HG03108 (cell line): ENCODE results near the gene GRM2.
"Not testable (repeated sequence)": the region's sequence is repeated elsewhere in the genome, so short reads cannot be mapped to it uniquely, and the experiment has no call there.

Experiments
- ATAC-seq: cut with Tn5 transposase; IDR thresholded peaks from one replicate; pipeline ENCODE4 v1.9.1; 2021; ENCODE audit warnings: moderate library complexity; ENCODE audit not compliant: unreplicated experiment

Gene GRM2

GRCh38 chr3:51720292-51721061 is 13.6 kb downstream of the GRM2 start:
- ATAC-seq, result no peak

- ATAC-seq, result no peak
Observed at GRCh38 chr3:51721062-51721745, 14.3 kb downstream of the GRM2 start.

DNA sequence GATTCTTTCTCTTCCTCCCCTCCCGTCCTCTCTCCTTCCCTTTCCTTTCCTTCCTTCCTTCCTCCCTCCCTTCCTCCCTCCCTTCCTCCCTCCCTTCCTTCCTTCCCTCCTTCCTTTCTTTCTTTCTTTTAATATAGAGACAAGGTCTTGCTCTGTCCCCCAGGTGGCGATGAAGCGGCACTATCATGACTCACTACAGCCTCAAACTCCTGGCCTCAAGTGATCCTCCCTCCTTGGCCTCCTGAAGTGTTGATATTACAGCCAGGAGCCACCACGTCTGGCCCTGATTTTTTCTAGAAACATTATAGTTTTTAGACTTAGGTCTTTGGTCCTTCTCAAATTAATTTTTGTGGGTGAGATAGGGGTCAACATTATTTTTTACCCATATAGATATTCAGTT is 15.5 kb downstream of the GRM2 start:
- no peak for ATAC-seq

- ATAC-seq, result no peak
Observed at GRCh38 chr3:51727500-51727899, 20.6 kb downstream of the GRM2 start.

- ATAC-seq, result no peak
Observed at GRCh38 chr3:51729042-51729633, 22.3 kb downstream of the GRM2 start.

GRCh38 chr3:51733859-51734571 is 27.1 kb downstream of the GRM2 start:
- ATAC-seq, result no peak

- ATAC-seq, result no peak
Observed at GRCh38 chr3:51734572-51734907, 27.7 kb downstream of the GRM2 start.

DNA sequence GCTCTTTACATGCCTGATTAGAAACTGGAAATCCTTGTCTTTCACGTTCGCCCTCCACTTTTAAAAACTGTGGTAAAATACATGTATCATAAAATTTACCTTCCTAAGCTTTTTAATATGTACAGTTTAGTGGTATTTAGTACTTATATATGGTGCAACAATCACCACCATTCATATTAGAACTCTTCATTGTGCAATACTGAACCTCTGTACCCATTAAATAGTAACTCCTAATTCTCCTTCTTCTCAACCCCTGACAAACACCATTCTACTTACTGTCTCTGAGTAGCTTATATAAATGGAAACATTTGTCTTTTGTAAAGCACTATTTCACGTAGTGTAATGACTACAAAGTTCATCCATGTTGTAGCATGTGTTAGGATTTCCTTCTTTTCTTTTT is 28.2 kb downstream of the GRM2 start:
- ATAC-seq, result no peak

GRCh38 chr3:51735950-51736349 is 29.1 kb downstream of the GRM2 start:
- no peak for ATAC-seq

DNA sequence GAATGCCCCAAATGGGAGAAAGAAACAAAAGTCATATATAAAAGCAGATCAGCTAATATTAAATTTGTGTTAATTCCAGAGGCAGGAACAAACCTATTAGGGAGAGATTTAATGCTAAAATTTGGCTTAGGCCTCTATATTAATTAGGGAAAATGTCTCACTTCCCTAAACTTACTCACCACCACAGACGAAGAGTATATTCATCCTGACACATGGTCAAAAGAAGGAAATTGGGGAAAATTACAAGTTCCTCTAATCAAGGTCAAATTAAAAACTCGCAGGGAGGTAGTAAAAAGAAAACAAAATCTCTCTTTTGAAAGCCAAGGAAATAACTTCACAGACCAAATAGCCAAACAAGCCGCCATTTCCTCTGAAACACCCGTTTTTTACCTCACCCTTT is 32.2 kb downstream of the GRM2 start:
- no peak for ATAC-seq

- ATAC-seq, result not testable (repeated sequence)
Observed at GRCh38 chr3:51742320-51742719, 35.5 kb downstream of the GRM2 start.

DNA sequence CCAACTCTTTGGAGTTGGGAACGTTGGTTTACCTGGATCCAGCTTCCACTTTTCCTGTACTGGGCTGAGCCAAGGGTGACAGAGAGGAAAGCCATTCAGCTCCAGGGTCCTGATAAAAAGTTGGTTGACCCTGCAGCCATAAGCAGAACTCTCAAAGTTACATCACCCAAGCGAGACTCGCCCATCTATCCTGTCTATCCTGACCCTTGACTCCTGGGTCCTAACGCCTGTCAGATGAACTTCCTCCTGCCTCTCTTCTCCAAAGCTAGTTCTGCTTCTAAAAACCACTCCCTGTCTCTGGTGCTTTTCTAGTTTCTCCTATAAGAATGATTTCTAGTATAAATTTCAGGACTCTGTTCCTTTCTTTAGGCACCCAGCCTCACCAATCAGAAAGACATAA is 36.1 kb downstream of the GRM2 start:
- not testable (repeated sequence) for ATAC-seq

DNA sequence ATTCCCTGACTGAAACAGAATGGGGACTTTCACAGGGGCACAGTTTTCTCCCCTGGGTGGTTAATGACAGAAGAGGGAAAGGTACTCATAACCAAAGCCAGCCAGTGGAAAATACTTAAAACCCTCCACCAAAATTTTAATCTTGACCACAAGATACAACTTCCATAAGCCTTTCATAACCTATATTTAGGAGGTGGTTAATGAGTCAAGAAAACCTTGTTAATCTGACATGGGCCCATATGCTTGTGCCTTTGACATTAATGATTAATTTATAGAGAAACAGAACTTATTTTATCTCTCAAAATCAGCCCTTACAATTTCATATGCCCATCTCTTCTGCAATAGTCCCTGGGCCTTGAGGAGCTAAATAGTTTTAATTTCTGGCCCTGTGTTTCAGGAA is 41.0 kb downstream of the GRM2 start:
- ATAC-seq, result no peak

DNA sequence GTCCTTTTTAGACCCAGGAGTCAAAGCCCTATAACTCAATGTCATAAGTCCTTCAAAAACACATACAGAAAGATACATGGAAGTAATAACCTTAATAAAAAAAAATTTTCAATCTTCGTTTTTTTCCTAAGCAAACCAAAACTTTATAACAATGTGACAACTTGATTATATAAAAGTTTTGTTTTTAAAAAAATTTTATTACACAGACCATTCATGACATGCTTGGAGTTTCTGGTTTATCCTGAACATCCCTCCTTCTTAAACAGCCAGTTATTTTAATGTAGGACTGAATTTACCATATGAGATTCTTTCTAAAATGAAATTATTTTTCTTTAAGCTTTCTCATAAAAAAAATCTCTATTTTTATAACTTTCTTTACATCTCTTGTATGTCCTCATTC is 41.5 kb downstream of the GRM2 start:
- ATAC-seq, result no peak

DNA sequence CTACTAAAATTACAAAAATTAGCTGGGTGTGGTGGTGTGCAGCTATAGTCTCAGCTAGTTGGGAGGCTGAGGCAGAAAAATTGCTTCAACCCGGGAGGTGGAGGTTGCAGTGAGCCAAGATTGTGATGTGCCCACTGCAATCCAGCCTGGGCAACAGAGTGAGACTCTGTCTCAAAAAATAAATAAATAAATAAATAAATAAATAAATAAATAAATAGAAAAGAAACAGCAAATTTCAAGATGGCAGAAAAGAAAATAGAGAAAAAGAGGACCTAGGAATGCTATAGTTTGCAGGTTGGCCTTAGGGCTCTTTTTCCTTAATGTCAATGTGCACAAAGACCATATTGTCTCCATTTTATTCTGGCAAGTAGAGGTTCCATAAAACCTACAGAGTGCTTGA is 44.0 kb downstream of the GRM2 start:
- ATAC-seq, result no peak

- no peak for ATAC-seq
Observed at GRCh38 chr3:51751287-51751686, 44.4 kb downstream of the GRM2 start.

GRCh38 chr3:51753763-51754750 is 47.2 kb downstream of the GRM2 start:
- ATAC-seq, result not testable (repeated sequence)

GRCh38 chr3:51759203-51759602 is 52.3 kb downstream of the GRM2 start:
- no peak for ATAC-seq
